IMR-90 (cell line): ENCODE results near the gene CSNK2B. TPM values are rescaled to one million over a fixed set of nuclear protein-coding genes. Genes with fewer than 3 reads are reported as not detected.

Experiments used
- ATAC-seq: fragments of 200-7000 bp; cut with Tn5 transposase; 2 replicates; pipeline ENCODE4 v1.9.1; 2020; ENCODE audit warnings: low read depth, mild to moderate bottlenecking, moderate library complexity
- BruUV-seq: library from RNA; stranded (reverse); fragments of 400-500 nt; replicated peaks from 2 replicates; lab custom pipeline; 2021; lab: Mats Ljungman, UMichigan
- CTCF ChIA-PET: fragments of 300-600 bp; formaldehyde crosslinking; extraction: SDS; loops from one replicate; lab custom pipeline; 2021; ENCODE audit warnings: antibody characterized with exemption; lab: Yijun Ruan, JAX
- POLR2A ChIA-PET: fragments of 300-600 bp; sonication (Branson Sonifier 250); formaldehyde crosslinking; loops from one replicate; lab custom pipeline; 2022; ENCODE audit warnings: antibody characterized with exemption; ENCODE audit not compliant: unreplicated experiment; lab: Charles Lee
- DNase-seq: peaks from one replicate; pipeline ENCODE4 v3.0.0; 2013
- H2AFZ ChIP-seq: replicated peaks from 2 replicates; pipeline ENCODE3; 2013; ENCODE audit warnings: low read length, mild to moderate bottlenecking; ENCODE audit not compliant: poor library complexity
- H2AK5ac ChIP-seq: 2 replicates; pipeline ENCODE4 v1.6.1; 2013; ENCODE audit warnings: low read depth, low read length, inconsistent platforms
- H2AK9ac ChIP-seq: replicated peaks from 2 replicates; pipeline ENCODE3; 2013; ENCODE audit warnings: mild to moderate bottlenecking, low read depth, low read length, moderate library complexity; ENCODE audit not compliant: poor library complexity
- H2BK120ac ChIP-seq: 2 replicates; pipeline ENCODE4 v1.6.1; 2013; ENCODE audit warnings: low read depth, low read length, inconsistent platforms
- H2BK15ac ChIP-seq: 3 replicates; pipeline ENCODE4 v1.6.1; 2013; ENCODE audit warnings: low read depth, low read length, inconsistent platforms
- H2BK20ac ChIP-seq: 2 replicates; pipeline ENCODE4 v1.6.1; 2013; ENCODE audit warnings: low read depth, mild to moderate bottlenecking, inconsistent platforms, low read length, moderate library complexity
- H2BK5ac ChIP-seq: 2 replicates; pipeline ENCODE4 v1.6.1; 2013; ENCODE audit warnings: mild to moderate bottlenecking, low read depth, low read length, inconsistent platforms; ENCODE audit not compliant: poor library complexity, severe bottlenecking
- H3K14ac ChIP-seq: replicated peaks from 2 replicates; pipeline ENCODE4 v1.6.1; 2013; ENCODE audit warnings: low read depth, low read length, inconsistent platforms
- H3K18ac ChIP-seq: 2 replicates; pipeline ENCODE4 v1.6.1; 2013; ENCODE audit warnings: low read depth, low read length, control low read depth
- H3K23ac ChIP-seq: 2 replicates; pipeline ENCODE4 v1.6.1; 2013; ENCODE audit warnings: low read depth, low read length, inconsistent platforms
- H3K27ac ChIP-seq: 2 replicates; pipeline ENCODE4 v1.5.1; 2013; ENCODE audit warnings: mild to moderate bottlenecking, control low read depth, low read length; ENCODE audit not compliant: insufficient read depth
- H3K27me3 ChIP-seq: 2 replicates; pipeline ENCODE4 v1.6.1; 2013; ENCODE audit warnings: low read length; ENCODE audit not compliant: control insufficient read depth, insufficient read depth
- H3K36me3 ChIP-seq: 2 replicates; pipeline ENCODE4 v1.6.1; 2013; ENCODE audit warnings: low read length, mixed read lengths; ENCODE audit not compliant: control insufficient read depth, insufficient read depth
- H3K4ac ChIP-seq: 2 replicates; pipeline ENCODE4 v1.6.1; 2013; ENCODE audit warnings: low read depth, low read length, inconsistent platforms
- H3K4me1 ChIP-seq: 2 replicates; pipeline ENCODE4 v1.6.1; 2013; ENCODE audit warnings: low read length, mixed read lengths; ENCODE audit not compliant: control insufficient read depth, insufficient read depth
- H3K4me2 ChIP-seq: 2 replicates; pipeline ENCODE4 v1.6.1; 2013; ENCODE audit warnings: low read depth, mild to moderate bottlenecking, control low read depth, low read length, moderate library complexity
- H3K4me3 ChIP-seq: 2 replicates; pipeline ENCODE4 v1.5.1; 2013; ENCODE audit warnings: low read depth, mild to moderate bottlenecking, control low read depth, low read length, moderate library complexity; ENCODE audit not compliant: insufficient read depth
- H3K56ac ChIP-seq: 2 replicates; pipeline ENCODE4 v1.6.1; 2013; ENCODE audit warnings: low read length, inconsistent platforms; ENCODE audit not compliant: insufficient read depth; ENCODE audit errors: extremely low read depth
- H3K79me1 ChIP-seq, 2 experiments: 2 replicates each; pipeline ENCODE4 v1.6.1; 2013; ENCODE audit warnings: low read length in 2 of 2, inconsistent platforms in 1 of 2, low read depth in 1 of 2
- H3K9ac ChIP-seq: 2 replicates; pipeline ENCODE4 v1.6.1; 2013; ENCODE audit warnings: low read depth, low read length, control low read depth
- H3K9me1 ChIP-seq: 2 replicates; pipeline ENCODE4 v1.6.1; 2013; ENCODE audit warnings: low read length, inconsistent platforms; ENCODE audit not compliant: insufficient read depth
- H3K9me3 ChIP-seq: 2 replicates; pipeline ENCODE4 v1.6.1; 2013; ENCODE audit warnings: low read length; ENCODE audit not compliant: control insufficient read depth, insufficient read depth
- H4K20me1 ChIP-seq: 2 replicates; pipeline ENCODE4 v1.6.1; 2013; ENCODE audit warnings: low read length, inconsistent platforms; ENCODE audit not compliant: insufficient read depth
- H4K5ac ChIP-seq: 2 replicates; pipeline ENCODE4 v1.6.1; 2013; ENCODE audit warnings: mild to moderate bottlenecking, low read depth, low read length, control low read depth
- H4K8ac ChIP-seq, 2 experiments: 2 replicates each; pipeline ENCODE4 v1.6.1; 2013; ENCODE audit warnings: low read depth in 2 of 2, low read length in 2 of 2, control low read depth in 1 of 2, inconsistent platforms in 1 of 2
- H4K91ac ChIP-seq: 2 replicates; pipeline ENCODE4 v1.6.1; 2013; ENCODE audit warnings: low read depth, low read length, inconsistent platforms; ENCODE audit not compliant: insufficient read depth
- FOS ChIP-seq: fragments of 150-350 bp; IDR thresholded peaks from 2 replicates; pipeline ENCODE4 v1.6.1; 2016; ENCODE audit warnings: low read depth, low read length
- MAZ ChIP-seq: IDR thresholded peaks from 2 replicates; pipeline ENCODE4 v1.6.1; 2012; ENCODE audit warnings: low read depth, mild to moderate bottlenecking, low read length, improper control_type of control experiment, moderate library complexity, borderline replicate concordance
- WGBS, 2 experiments: methylation state at CpG; one replicate each; pipeline versions ENCODE4 v1.1.5 to v1.1.7; 2013; ENCODE audit warnings: missing lambda C conversion rate in 2 of 2; ENCODE audit not compliant: insufficient read length in 1 of 2; ENCODE audit errors: extremely low coverage in 2 of 2; 5-methylcytosine and 5-hydroxymethylcytosine counted together
- dilution Hi-C: fragments of 300-500 bp; cut with HindIII; formaldehyde crosslinking; loops from one replicate; pipeline ENCODE4 v1.14.3; 2018; ENCODE audit warnings: low sequenced_read_pairs; ENCODE audit not compliant: unreplicated experiment
- in situ Hi-C: fragments of 300-500 bp; cut with MboI; formaldehyde crosslinking; loops from 3 replicates; pipeline ENCODE4 v1.14.3; 2019; ENCODE audit warnings: low sequenced_read_pairs, inconsistent platforms, mixed read lengths
- intact Hi-C: fragments of 100-400 bp; cut with micrococcal nuclease; formaldehyde crosslinking; loops from 2 replicates; pipeline ENCODE4 v1.10.0; 2022
- polyA plus RNA-seq, 3 experiments: library from polyadenylated mRNA; depleted of rRNA; stranded (reverse); fragments of >200 nt; gene quantifications; 2 replicates each; pipeline ENCODE4 v1.2.3, GENCODE V29; 2012; ENCODE audit warnings: low replicate concordance in 1 of 3
- total RNA-seq: library from RNA; depleted of rRNA; stranded (reverse); fragments of >200 nt; gene quantifications from 2 replicates; pipeline ENCODE4 v1.2.3, GENCODE V29; 2012

CSNK2B gene
- total and polyA plus RNA-seq, 2 of the 4 experiments (the other 2 are of a cell fraction): 194 to 240 TPM

DNA sequence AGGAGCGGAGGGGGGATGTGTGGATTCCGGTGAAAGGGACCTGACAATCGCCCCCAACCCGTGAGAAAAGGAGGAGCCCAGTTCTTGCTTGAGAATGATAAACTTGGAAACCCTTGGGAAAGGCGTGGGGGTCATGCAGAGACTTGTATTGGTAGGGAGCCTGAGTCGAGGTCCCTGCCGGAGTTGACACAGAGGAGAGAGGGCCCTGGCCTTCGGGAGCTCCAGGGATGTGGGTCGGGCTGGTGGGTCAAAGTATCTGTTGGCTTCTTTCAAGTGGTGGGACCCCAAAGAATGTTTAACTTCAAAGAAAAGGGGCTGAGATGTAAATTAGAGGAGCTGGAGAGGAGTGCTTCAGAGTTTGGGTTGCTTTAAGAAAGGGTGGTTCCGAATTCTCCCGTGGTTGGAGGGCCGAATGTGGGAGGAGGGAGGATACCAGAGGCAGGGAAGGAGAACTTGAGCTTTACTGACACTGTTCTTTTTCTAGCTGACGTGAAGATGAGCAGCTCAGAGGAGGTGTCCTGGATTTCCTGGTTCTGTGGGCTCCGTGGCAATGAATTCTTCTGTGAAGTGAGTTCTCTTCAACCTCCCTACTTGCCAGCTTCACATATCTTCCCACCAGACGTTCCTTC is 571 bp downstream of the CSNK2B start:
- BruUV-seq: no TSS peak
- Histone ChIP-seq H3K36me3 (peaks cover 45% of the 10 kb centered on the region), H3K27me3 (no peaks in the 10 kb centered on the region), H4K20me1 (peaks cover 6% of the 10 kb centered on the region), H3K4ac (peak overlapping the region; percentile 96), H3K9me1 (peaks cover 6% of the 10 kb centered on the region; the same call in 1 of the 2 replicates), H2BK15ac (no peak overlapping the region), H2AK5ac (peak overlapping the region; percentile 80), H2AFZ (peak overlapping the region; percentile 90), H3K27ac (peak overlapping the region; percentile 97), H3K4me2 (peak overlapping the region; percentile 93), H3K56ac (peak overlapping the region; percentile 68; the same call in 1 of the 2 replicates), H4K5ac (peak overlapping the region; percentile 83), H3K18ac (no peak overlapping the region; the same call in 1 of the 2 replicates), H3K79me1 (peaks cover 17 to 86% of the 10 kb centered on the region in 2 experiments), H3K4me3 (peak overlapping the region; percentile 95), H2BK5ac (peak overlapping the region; percentile 92), H4K91ac (peak overlapping the region; percentile 91), H4K8ac (peak overlapping the region; percentile 70 to 93), H3K23ac (peak overlapping the region; percentile 92), H2BK20ac (no peak overlapping the region), H2AK9ac (peak overlapping the region; percentile 99), H3K9me3 (no peaks in the 10 kb centered on the region), H2BK120ac (peak overlapping the region; percentile 69; the same call in 1 of the 2 replicates), H3K4me1 (peaks cover 12% of the 10 kb centered on the region), H3K9ac (peak overlapping the region; percentile 94), H3K14ac (peak overlapping the region; percentile 90)
- peak; percentile 1; the same call in 1 of the 2 replicates for TF ChIP-seq MAZ
- no peak for TF ChIP-seq FOS
- WGBS, 2 experiments: 4% methylated on average over 12 of the region's 15 CpGs; no CpG with 5 or more reads in 1 of the 2 experiments
- peak; percentile 9 for DNase-seq
- POLR2A ChIA-PET: no interaction called here
- CTCF ChIA-PET: interaction anchor here (0.6 kb wide), 1 partner anchor 15 kb away, joined by 3 read pairs; the partner anchor contains the start of gene LY6G5C
- intact Hi-C loops: no loop called here
- ATAC-seq: no peak
- dilution Hi-C loops: no loop called here
- in situ Hi-C loops: no loop called here
